ENCODE measurements around the gene STOM. TPM values are rescaled to one million over a fixed set of nuclear protein-coding genes. Genes with fewer than 3 reads are reported as not detected.

The STOM gene
- total RNA-seq, 4 donors from 2014 or later: 78.2 to 195 (median 111) TPM

DNA sequence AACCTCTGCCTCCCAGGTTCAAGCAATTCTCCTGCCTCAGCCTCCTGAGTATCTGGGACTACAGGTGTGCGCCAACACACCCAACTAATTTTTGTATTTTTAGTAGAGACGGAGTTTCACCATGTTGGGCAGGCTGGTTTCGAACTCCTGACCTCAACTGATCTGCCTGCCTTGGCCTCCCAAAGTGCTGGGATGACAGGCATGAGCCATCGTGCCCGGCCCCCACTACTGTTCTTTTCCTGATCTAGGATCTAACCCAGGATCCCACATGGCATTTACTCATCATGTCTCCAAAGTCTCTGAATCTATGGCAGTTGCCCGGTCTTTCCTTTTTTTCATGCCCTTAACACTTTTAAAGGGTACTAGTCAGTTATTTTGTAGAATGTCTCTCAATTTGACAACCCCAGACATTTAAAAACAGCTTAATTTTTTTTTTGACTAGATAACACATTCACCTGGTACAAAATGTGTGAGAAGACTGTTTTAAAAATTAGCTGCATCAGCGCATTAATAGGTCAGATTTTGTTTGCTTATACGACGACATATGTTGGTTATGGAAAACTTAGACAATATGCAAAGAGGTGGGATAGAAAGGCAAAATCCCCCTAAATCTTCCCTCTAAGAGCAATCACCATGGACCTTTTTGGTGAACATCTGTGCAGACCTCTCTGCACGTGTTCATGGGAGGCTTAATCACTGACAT lies 46.5 kb downstream of the STOM start:
- Histone ChIP-seq H3K9me3 (no peaks in the 10 kb centered on the region), H3K27ac (peak overlapping the region; percentile 72 to 87 (median 84)), H3K4me3 (no peak overlapping the region), H3K27me3 (no peaks in the 10 kb centered on the region), H3K4me1 (peaks cover 9 to 41% (median 15%) of the 10 kb centered on the region in 4 donors), H3K36me3 (peaks cover 0 to 48% (median 20%) of the 10 kb centered on the region in 4 donors)
- no peak for DNase-seq
- no peak for TF ChIP-seq POLR2AphosphoS5 (IDR thresholded peaks at IDR 0.05)
- no peak for TF ChIP-seq EP300 (IDR thresholded peaks at IDR 0.05; ENCODE audit: low read depth)
- TF ChIP-seq POLR2A (IDR thresholded peaks at IDR 0.05): no peak
- TF ChIP-seq, protein P1, sequence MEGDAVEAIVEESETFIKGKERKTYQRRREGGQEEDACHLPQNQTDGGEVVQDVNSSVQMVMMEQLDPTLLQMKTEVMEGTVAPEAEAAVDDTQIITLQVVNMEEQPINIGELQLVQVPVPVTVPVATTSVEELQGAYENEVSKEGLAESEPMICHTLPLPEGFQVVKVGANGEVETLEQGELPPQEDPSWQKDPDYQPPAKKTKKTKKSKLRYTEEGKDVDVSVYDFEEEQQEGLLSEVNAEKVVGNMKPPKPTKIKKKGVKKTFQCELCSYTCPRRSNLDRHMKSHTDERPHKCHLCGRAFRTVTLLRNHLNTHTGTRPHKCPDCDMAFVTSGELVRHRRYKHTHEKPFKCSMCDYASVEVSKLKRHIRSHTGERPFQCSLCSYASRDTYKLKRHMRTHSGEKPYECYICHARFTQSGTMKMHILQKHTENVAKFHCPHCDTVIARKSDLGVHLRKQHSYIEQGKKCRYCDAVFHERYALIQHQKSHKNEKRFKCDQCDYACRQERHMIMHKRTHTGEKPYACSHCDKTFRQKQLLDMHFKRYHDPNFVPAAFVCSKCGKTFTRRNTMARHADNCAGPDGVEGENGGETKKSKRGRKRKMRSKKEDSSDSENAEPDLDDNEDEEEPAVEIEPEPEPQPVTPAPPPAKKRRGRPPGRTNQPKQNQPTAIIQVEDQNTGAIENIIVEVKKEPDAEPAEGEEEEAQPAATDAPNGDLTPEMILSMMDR (IDR thresholded peaks at IDR 0.05): no peak
- in situ Hi-C loops (cut with MboI; ENCODE audit: low pct_ligation_motif_present in 1 of 4, low pct_unique_long_range_greater_than_20kb in 1 of 4, low sequenced_read_pairs in 3 of 4): loop anchor here in 3 of 4 donors (5.0 to 25.0 kb wide), 2 partner anchors 74 to 111 kb away; partner anchors contain the start of gene RAB14 (in 2 of the 3)
- WGBS, 2 donors (ENCODE audit: low coverage in 1 of 2): 91 to 93% methylated on average over 6 to 10 of the region's 10 CpGs
- intact Hi-C loops (cut with DNase I; ENCODE audit: low total_unique reads): loop anchor here (5.0 kb wide), 1 partner anchor 49 kb away; the partner anchor contains the start of gene STOM

DNA sequence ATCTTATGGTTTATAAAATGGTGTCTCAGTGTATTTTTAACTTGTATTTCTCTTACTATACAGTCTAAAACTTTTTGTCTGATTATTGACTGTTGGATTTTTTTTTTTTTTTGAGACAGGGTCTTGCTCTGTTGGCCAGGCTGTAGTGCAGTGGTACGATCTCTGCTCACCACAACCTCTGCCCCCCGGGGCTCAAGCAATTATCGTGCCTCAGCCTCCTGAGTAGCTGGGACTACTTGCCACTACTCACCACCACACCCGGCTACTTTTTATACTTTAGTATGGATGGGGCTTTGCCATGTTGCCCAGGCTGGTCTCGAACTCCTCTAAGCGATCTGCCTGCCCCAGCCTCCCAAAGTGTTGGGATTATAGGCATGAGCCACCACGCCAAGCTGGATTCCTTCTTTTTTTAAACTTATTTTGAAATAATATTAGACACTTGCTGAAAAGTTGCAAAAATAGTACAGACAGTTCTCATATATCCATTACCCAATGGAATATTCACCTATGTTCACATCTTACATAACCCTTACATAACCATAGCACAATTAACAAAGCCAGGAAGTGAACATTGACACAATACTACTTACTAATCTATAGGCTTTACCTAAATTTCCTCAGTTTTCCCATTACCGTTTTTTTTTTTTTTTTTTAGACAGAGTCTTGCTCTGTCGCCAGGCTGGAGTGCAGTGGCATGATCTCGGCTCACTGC lies 47.2 kb downstream of the STOM start:
- in situ Hi-C loops (cut with MboI; ENCODE audit: low pct_ligation_motif_present in 1 of 4, low pct_unique_long_range_greater_than_20kb in 1 of 4, low sequenced_read_pairs in 3 of 4): loop anchor here in 3 of 4 donors (5.0 to 25.0 kb wide), 2 partner anchors 74 to 111 kb away; partner anchors contain the start of gene RAB14 (in 2 of the 3)
- peaks cover 0 to 47% (median 21%) of the 10 kb centered on the region in 4 donors for H3K36me3 ChIP-seq
- intact Hi-C loops (cut with DNase I; ENCODE audit: low total_unique reads): loop anchor here (5.0 kb wide), 1 partner anchor 49 kb away; the partner anchor contains the start of gene STOM
- H3K27ac ChIP-seq: peak overlapping the region; percentile 72 to 87 (median 84)
- DNase-seq: no peak
- H3K4me3 ChIP-seq: no peak overlapping the region
- TF ChIP-seq EP300 (IDR thresholded peaks at IDR 0.05; ENCODE audit: low read depth) (no peak), POLR2A (IDR thresholded peaks at IDR 0.05) (no peak), POLR2AphosphoS5 (IDR thresholded peaks at IDR 0.05) (no peak)
- TF ChIP-seq, protein P1 (IDR thresholded peaks at IDR 0.05): no peak
- peaks cover 14 to 44% (median 18%) of the 10 kb centered on the region in 4 donors for H3K4me1 ChIP-seq
- no peaks in the 10 kb centered on the region for H3K27me3 ChIP-seq
- H3K9me3 ChIP-seq: no peaks in the 10 kb centered on the region
- 89 to 93% methylated on average over 9 to 10 of the region's 10 CpGs for WGBS, 2 donors (ENCODE audit: low coverage in 1 of 2)

DNA sequence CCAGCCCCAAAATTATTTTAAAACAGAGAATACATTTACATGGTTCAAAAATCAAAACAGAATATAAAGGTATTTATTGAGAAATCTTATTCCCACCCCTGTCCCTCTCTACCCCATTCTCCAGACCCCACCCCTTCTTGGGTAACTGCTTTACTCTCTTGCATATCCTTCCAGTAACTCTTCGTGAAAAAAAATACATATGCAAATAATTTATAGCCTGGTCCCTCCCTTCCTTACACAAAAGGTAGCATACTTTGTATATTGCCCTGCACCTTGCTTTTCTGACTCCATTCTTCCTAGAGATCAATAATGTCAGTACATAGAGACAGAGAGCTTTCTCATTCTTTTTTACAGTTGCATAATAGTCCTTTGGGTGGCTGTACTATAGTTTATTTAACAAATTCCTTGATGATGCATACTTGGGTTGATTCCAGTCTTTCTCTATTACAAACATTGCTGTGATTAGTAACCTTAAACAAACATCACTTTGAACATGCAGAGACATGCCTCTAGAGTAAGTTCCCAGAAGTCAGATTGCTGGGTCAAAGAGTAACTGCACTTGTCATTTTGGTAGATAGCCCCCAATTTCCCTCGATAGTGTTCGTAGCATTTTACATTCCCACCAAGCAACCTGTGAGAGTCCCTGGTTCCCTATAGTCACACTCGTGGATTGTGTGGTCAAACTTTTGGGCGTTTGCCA lies 47.9 kb downstream of the STOM start:
- DNase-seq: no peak
- in situ Hi-C loops (cut with MboI; ENCODE audit: low pct_ligation_motif_present in 1 of 4, low pct_unique_long_range_greater_than_20kb in 1 of 4, low sequenced_read_pairs in 3 of 4): loop anchor here in 3 of 4 donors (5.0 to 25.0 kb wide), 2 partner anchors 75 to 110 kb away; partner anchors contain the start of gene RAB14 (in 2 of the 3)

More for the DNA sequence above, 47.9 kb downstream of the STOM start:
- WGBS, 2 donors (ENCODE audit: low coverage in 1 of 2): 22 to 27% methylated on average over 5 of the region's 5 CpGs
- H3K27me3 ChIP-seq: no peaks in the 10 kb centered on the region
- no peaks in the 10 kb centered on the region for H3K9me3 ChIP-seq
- no peak overlapping the region for H3K4me3 ChIP-seq
- H3K4me1 ChIP-seq: peaks cover 14 to 48% (median 21%) of the 10 kb centered on the region in 4 donors
- peak overlapping the region; percentile 72 to 87 (median 84) for H3K27ac ChIP-seq
- intact Hi-C loops (cut with DNase I; ENCODE audit: low total_unique reads): loop anchor here (5.0 kb wide), 1 partner anchor 50 kb away; the partner anchor contains the start of gene STOM
- TF ChIP-seq EP300 (IDR thresholded peaks at IDR 0.05; ENCODE audit: low read depth) (peak; percentile 53), POLR2A (IDR thresholded peaks at IDR 0.05) (no peak), POLR2AphosphoS5 (IDR thresholded peaks at IDR 0.05) (peak; percentile 72 to 78 (median 73))
- TF ChIP-seq, protein P1 (IDR thresholded peaks at IDR 0.05): no peak
- peaks cover 0 to 48% (median 23%) of the 10 kb centered on the region in 4 donors for H3K36me3 ChIP-seq
